Suprapubic skin (tissue), 4 donors: ENCODE results near the gene PDS5A.

ENCODE experiments used
- CTCF ChIP-seq, 2 donors: fragments of 200-600 bp in 1 of 2; fragments of 450-650 bp in 1 of 2; sonication (generic) in 1 of 2; IDR thresholded peaks; one replicate each; pipeline ENCODE4 v1.5.1; 2016 to 2019; ENCODE audit warnings: antibody characterized with exemption in 2 of 2, mild to moderate bottlenecking in 1 of 2, moderate library complexity in 1 of 2
- EP300 ChIP-seq: sonication (generic); formaldehyde crosslinking; IDR thresholded peaks from one replicate; pipeline ENCODE4 v1.6.1; 2017; ENCODE audit warnings: antibody characterized with exemption
- POLR2A ChIP-seq, 2 donors: fragments of 450-650 bp; IDR thresholded peaks; one replicate each; pipeline ENCODE4 v1.6.1; 2017; ENCODE audit warnings: antibody characterized with exemption in 2 of 2, mild to moderate bottlenecking in 2 of 2, moderate library complexity in 2 of 2
- POLR2AphosphoS5 ChIP-seq, 3 donors: sonication (generic); formaldehyde crosslinking; IDR thresholded peaks; one replicate each; pipeline ENCODE4 v1.6.1; 2017; ENCODE audit warnings: antibody characterized with exemption in 3 of 3

- TF ChIP-seq CTCF (IDR thresholded peaks at IDR 0.05) (no peak), POLR2A (IDR thresholded peaks at IDR 0.05) (no peak), EP300 (no peak), POLR2AphosphoS5 (IDR thresholded peaks at IDR 0.05) (no peak)
Observed at GRCh38 chr4:40003986-40004385, 26.3 kb upstream of the PDS5A start.
